ENCODE data around the gene ZDHHC1.

ZDHHC1 gene

GRCh38 chr16:67448580-67448979, 32.3 kb upstream of the ZDHHC1 start:
- no peak for DNase-seq (ENCODE audit: low read depth, low spot score)

- DNase-seq (ENCODE audit: low read depth, low spot score) = no peak
Measured at GRCh38 chr16:67447508-67448076, 31.3 kb upstream of the ZDHHC1 start.

DNA sequence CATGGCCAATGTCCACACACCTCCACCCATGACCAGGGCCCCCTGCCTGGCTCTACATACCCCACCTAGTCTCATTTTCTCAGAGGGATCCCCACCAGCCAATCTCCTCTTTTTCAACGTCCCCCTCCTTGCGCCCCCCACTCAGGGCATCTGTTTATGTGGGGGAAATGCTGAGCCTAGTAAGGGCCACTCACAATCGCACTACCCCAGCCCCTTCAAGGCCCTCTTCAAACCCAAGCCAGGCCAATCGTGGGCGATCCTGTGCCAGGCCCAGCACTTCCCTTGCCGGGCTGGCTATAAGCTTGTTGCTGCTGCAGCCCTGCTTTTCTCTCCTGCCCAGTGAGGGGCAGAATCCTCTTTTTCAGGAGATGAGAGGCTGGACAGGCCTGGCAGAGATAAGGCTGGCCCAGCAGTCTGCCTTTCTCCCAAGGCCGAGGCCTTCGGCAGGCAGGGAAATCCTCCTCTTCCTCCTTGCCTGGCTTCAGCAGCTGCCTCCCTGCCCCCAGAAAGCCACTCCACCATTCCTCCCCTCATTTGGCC, 30.8 kb upstream of the ZDHHC1 start:
- no peak for DNase-seq (ENCODE audit: low read depth, low spot score)

GRCh38 chr16:67445913-67446907, 29.9 kb upstream of the ZDHHC1 start:
- no peak for DNase-seq (ENCODE audit: low read depth, low spot score)

- no peak for DNase-seq (ENCODE audit: low read depth, low spot score)
Measured at GRCh38 chr16:67445441-67445912, 29.2 kb upstream of the ZDHHC1 start.

- DNase-seq (ENCODE audit: low read depth, low spot score) = no peak
Measured at GRCh38 chr16:67445126-67445426, 28.8 kb upstream of the ZDHHC1 start.

GRCh38 chr16:67444259-67445125, 28.2 kb upstream of the ZDHHC1 start:
- no peak for DNase-seq (ENCODE audit: low read depth, low spot score)

- DNase-seq (ENCODE audit: low read depth, low spot score) = no peak
Measured at GRCh38 chr16:67443265-67443664, 27.0 kb upstream of the ZDHHC1 start.

GRCh38 chr16:67442581-67443255, 26.4 kb upstream of the ZDHHC1 start:
- no peak for DNase-seq (ENCODE audit: low read depth, low spot score)

DNA sequence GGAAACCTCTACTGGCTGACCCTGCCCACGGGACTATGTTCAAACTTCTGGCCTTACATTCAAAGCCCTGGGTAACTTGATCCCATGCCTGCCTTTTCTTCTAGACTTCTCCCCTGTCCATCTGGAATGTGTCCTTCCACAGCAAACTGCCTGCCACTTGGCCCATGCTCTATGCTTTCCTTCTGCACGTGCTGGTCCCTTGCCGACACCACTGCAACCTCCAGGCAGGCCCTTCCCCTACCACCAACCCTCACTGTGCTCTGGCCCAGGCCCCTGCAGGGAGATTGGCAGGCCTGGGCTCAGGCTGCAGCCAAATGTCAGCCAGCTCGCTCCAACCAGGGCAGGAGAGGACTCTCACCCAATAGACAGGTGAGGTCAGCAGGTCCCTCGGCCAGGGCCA, 25.6 kb upstream of the ZDHHC1 start:
- DNase-seq (ENCODE audit: low read depth, low spot score) = no peak

DNA sequence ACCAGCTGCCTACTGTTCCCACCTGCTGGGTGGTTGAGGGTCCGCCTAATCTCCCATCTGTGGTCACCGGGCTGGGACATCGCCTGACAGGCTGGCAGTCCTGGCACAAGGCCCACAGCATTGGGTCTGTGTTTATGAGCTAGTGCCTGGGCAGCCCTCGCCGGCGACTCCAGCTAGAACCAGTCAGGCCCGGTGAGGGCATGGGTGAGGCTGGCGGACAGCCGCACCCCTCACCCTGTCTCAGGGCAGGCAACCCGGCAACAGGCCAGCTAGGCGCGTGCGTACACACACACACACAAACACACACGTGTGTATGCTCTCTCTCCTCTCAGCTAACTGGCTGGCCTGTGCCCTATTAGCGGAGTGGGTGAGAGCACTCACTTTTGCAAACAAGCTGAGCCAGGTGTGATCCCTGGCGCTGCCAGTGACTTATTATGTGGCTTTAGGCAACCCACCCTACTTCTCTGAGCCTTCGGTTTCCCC, 25.0 kb upstream of the ZDHHC1 start:
- no peak for DNase-seq (ENCODE audit: low read depth, low spot score)

- no peak for DNase-seq (ENCODE audit: low read depth, low spot score)
Measured at GRCh38 chr16:67438824-67439393, 22.6 kb upstream of the ZDHHC1 start.

DNA sequence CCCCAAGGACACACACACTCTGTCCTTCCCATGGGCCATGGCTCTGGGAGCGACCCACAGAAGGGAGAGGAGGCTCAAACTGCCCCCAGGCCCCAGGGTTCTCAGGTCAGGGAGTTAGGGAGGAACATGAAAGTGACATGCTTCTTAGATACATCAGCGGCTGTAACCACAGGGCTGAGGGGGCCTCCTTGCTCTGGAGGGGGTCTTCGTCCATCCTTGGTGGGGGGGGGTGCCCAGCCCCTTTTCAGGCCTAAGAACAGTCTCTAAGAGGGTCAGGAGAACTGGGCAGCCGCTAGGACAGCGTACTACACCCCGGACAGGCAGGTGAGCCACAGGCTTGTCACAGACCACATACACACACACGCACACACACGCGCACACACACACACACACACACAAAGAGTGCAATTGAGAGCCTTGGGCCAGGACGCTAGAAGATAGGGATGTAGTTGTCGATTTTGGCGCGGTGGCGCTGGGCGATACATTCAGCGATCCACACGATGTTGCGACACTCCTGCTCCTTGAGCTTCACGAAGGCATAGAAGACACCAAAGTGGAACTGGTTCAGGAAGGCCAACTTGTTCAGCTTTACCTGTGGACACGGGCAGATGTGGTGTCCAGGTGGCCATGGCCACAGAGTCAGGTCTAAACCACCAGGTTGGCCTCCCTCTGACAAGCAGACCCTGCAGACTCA, 22.0 kb upstream of the ZDHHC1 start:
- no peak for DNase-seq (ENCODE audit: low read depth, low spot score)

- no peak for DNase-seq (ENCODE audit: low read depth, low spot score)
Measured at GRCh38 chr16:67437513-67437912, 21.2 kb upstream of the ZDHHC1 start.

DNA sequence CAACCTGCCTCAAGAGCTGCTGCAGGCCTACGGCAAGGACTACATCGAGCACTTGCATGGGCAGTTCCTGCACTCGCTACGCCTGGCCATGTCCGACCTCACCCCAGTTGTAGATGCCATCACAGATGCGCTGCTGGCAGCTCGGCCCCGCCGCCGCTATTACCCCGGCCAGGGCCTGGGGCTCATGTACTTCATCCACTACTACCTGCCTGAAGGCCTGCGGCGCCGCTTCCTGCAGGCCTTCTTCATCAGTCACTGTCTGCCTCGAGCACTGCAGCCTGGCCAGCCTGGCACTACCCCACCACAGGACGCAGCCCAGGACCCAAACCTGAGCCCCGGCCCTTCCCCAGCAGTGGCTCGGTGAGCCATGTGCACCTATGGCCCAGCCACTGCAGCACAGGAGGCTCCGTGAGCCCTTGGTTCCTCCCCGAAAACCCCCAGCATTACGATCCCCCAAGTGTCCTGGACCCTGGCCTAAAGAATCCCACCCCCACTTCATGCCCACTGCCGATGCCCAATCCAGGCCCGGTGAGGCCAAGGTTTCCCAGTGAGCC, 20.4 kb upstream of the ZDHHC1 start:
- no peak for DNase-seq (ENCODE audit: low read depth, low spot score)

DNA sequence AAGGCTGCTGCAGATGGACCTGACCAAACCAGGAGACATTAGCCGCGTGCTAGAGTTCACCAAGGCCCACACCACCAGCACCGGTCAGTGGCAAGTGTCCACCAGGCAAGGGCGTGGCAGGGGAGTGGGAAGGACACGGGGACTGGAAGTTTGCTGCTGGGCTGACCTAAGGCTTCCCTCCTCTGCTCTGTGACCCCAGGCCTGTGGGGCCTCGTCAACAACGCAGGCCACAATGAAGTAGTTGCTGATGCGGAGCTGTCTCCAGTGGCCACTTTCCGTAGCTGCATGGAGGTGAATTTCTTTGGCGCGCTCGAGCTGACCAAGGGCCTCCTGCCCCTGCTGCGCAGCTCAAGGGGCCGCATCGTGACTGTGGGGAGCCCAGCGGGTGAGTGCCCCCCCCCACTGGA, 19.5 kb upstream of the ZDHHC1 start:
- no peak for DNase-seq (ENCODE audit: low read depth, low spot score)

GRCh38 chr16:67433131-67433719, 16.9 kb upstream of the ZDHHC1 start:
- DNase-seq (ENCODE audit: low read depth, low spot score) = no peak

DNA sequence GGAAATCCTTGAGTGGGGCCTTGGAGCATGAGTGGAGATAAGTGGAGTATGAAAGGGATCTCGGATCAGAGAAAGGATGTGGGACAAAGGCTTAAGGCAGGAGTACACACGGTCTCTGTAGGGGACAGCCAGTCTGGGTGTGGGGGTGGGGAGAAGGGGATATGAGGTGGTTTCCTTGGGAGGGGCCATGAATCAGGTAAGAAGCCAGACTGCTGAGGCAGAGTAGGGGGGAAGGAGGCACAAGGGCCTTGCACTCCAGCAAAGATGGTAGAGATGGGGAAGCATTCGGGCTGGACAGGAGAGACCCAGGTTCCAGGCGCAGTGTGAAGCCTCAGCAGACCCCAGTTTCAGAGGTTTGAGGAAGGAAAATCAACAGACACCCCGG, 16.2 kb upstream of the ZDHHC1 start:
- DNase-seq (ENCODE audit: low read depth, low spot score) = no peak

DNA sequence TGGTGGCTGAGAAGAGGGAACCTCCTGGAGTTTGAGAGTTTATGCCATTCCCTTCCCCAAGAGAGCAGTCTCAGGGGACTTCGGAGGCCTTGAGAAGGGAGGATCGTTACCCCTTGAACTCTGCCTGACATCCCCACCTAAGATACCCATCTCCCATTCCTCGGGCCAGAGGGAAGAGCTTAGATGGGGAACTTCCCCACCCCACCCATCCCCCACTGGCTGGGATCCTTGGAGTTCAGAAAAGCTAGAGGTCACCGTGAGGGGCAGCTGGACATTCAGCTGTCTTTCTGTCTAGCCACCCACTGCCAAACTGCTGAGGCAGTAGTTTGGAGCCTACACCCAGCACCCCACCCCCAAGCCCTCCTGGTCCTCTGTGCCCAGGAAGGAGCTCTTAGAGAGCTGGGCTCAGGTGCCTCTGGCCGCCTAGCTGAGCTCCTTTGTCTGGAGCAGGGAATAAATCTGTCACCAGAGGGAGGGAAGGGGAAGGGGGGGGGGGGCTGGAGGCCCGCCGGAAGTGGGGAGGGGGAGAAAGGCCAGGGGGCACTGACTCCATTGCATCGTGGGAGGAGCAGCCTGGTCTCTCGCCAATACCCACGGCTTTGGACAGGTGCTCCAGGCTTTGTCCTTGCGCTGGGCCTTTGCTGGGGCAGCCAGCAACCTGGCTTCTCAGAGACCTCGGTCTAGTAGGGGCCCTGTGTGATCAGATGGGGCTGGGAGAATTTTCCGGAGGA, 15.7 kb upstream of the ZDHHC1 start:
- no peak for DNase-seq (ENCODE audit: low read depth, low spot score)

Measured in brain pericyte (primary cell).